Measurements from ENCODE around the gene ADGRD2. TPM values are rescaled to one million over a fixed set of nuclear protein-coding genes. Genes with fewer than 3 reads are reported as not detected.

Gene ADGRD2
- total RNA-seq, 1 experiment from 2014 or later: not detected

DNA sequence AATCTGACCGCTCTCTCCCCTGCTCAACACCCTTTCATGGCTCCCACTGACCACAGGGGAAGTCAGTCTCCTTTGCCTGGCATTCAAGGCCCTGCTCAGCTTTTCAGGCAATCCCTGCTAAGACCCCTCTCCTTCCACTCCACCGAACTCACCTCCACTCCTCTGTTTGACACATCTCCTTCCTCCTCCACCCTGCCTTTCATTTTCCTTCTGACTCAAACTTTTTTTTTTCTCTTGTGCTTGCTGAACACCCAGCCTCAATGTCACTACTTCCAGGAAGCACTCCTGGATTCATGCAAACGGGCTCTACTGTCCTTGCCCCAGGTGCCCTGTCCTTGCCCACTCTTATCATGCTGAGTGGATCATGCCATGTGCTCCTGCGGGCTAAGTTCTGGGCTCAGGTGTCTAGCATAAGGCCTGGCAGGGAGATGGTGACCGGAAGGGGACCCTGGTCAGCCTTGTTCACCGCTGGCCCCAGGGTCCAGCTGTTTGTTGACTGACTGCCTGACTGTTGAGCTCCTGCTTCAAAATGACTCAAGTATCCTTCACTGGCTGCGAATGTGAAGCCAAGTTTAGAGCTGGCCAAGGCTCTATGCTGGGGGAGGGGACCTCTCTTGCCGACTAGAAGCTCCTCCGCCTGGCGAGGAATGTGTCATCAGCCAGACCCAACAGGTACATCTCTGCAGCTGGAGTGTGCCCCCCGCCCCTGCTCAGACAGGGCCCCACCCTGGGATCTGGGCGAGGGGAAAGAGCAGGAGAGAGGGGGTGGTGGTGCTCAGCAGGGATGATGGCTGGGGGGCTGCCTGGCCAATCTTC lies 50.8 kb downstream of the ADGRD2 start:
- no peak for DNase-seq
- Mint-ChIP-seq H3K4me1 (ENCODE audit: low read depth, unreplicated experiment) (peaks cover 8% of the 10 kb centered on the region), H3K36me3 (ENCODE audit: insufficient read depth, unreplicated experiment) (no peaks in the 10 kb centered on the region), H3K27ac (ENCODE audit: unreplicated experiment) (no peak overlapping the region), H3K9me3 (ENCODE audit: unreplicated experiment) (no peaks in the 10 kb centered on the region), H3K4me3 (ENCODE audit: unreplicated experiment) (no peak overlapping the region), H3K27me3 (ENCODE audit: insufficient read depth, unreplicated experiment) (peaks cover 11% of the 10 kb centered on the region)
- BruUV-seq (replicated peaks): no TSS peak
- Histone ChIP-seq H3K9me3 (no peaks in the 10 kb centered on the region), H3K4me3 (ENCODE audit: low read depth, low read length) (no peak overlapping the region), H3K36me3 (ENCODE audit: control insufficient read depth, insufficient read depth, low read length) (no peaks in the 10 kb centered on the region), H3K27me3 (replicated peaks; ENCODE audit: control insufficient read depth, insufficient read depth, low read length) (no peaks in the 10 kb centered on the region; the same call in 1 of the 2 replicates), H3K4me1 (no peaks in the 10 kb centered on the region)
- CTCF ChIA-PET: no interaction called here
- TF ChIP-seq, protein P1, sequence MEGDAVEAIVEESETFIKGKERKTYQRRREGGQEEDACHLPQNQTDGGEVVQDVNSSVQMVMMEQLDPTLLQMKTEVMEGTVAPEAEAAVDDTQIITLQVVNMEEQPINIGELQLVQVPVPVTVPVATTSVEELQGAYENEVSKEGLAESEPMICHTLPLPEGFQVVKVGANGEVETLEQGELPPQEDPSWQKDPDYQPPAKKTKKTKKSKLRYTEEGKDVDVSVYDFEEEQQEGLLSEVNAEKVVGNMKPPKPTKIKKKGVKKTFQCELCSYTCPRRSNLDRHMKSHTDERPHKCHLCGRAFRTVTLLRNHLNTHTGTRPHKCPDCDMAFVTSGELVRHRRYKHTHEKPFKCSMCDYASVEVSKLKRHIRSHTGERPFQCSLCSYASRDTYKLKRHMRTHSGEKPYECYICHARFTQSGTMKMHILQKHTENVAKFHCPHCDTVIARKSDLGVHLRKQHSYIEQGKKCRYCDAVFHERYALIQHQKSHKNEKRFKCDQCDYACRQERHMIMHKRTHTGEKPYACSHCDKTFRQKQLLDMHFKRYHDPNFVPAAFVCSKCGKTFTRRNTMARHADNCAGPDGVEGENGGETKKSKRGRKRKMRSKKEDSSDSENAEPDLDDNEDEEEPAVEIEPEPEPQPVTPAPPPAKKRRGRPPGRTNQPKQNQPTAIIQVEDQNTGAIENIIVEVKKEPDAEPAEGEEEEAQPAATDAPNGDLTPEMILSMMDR (IDR thresholded peaks at IDR 0.05; ENCODE audit: insufficient read depth in 1 of 2, low read depth in 1 of 2, low read length in 1 of 2, severe bottlenecking in 1 of 2, unreplicated experiment in 1 of 2): no peak
- intact Hi-C loops (cut with micrococcal nuclease; ENCODE audit: unreplicated experiment): no loop called here
- POLR2A ChIA-PET: no interaction called here

DNA sequence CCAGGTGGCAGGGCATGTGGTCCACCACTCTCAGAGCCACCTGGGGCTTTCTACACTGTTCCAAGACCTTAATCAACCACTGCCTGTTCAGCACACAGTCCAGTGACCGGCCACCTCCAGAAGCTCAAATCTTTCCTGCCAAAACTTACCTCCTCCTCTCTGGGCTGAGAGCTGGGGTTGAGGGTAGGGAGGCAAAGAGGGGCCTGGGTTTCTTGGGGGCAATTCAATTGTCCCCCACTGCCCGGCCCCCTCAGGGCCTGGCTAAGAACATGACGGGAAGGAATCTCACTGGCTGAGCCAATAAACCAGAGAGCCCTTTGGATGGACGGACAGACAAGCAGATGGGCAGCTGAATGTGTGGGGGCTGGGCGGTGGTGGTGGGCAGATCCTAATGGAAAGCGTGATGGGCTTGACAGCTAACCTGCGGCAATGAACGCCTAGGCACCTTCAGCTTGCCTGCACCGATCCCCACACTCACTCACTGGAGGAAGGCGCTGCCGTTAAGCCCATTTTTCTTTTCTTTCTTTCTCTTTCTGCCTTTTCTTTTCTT lies 51.6 kb downstream of the ADGRD2 start:
- Histone ChIP-seq H3K4me3 (ENCODE audit: low read depth, low read length) (no peak overlapping the region), H3K36me3 (ENCODE audit: control insufficient read depth, insufficient read depth, low read length) (no peaks in the 10 kb centered on the region), H3K4me1 (no peaks in the 10 kb centered on the region), H3K9me3 (no peaks in the 10 kb centered on the region), H3K27me3 (replicated peaks; ENCODE audit: control insufficient read depth, insufficient read depth, low read length) (no peaks in the 10 kb centered on the region; the same call in 1 of the 2 replicates)
- ChIA-PET CTCF (interaction anchor here (0.9 kb wide), 1 partner anchor 35 kb away, joined by 3 read pairs; no protein-coding TSS in a partner anchor), POLR2A (no interaction called here)
- H3K9me3 Mint-ChIP-seq (ENCODE audit: unreplicated experiment): no peaks in the 10 kb centered on the region
- H3K27ac Mint-ChIP-seq (ENCODE audit: unreplicated experiment): no peak overlapping the region
- TF ChIP-seq, protein P1 (IDR thresholded peaks at IDR 0.05; ENCODE audit: insufficient read depth in 1 of 2, low read depth in 1 of 2, low read length in 1 of 2, severe bottlenecking in 1 of 2, unreplicated experiment in 1 of 2): no peak
- H3K36me3 Mint-ChIP-seq (ENCODE audit: insufficient read depth, unreplicated experiment): peaks cover 4% of the 10 kb centered on the region
- peaks cover 8% of the 10 kb centered on the region for H3K4me1 Mint-ChIP-seq (ENCODE audit: low read depth, unreplicated experiment)
- no TSS peak for BruUV-seq (replicated peaks)
- intact Hi-C loops (cut with micrococcal nuclease; ENCODE audit: unreplicated experiment): no loop called here
- H3K4me3 Mint-ChIP-seq (ENCODE audit: unreplicated experiment): no peak overlapping the region
- DNase-seq: no peak
- peaks cover 11% of the 10 kb centered on the region for H3K27me3 Mint-ChIP-seq (ENCODE audit: insufficient read depth, unreplicated experiment)

DNA sequence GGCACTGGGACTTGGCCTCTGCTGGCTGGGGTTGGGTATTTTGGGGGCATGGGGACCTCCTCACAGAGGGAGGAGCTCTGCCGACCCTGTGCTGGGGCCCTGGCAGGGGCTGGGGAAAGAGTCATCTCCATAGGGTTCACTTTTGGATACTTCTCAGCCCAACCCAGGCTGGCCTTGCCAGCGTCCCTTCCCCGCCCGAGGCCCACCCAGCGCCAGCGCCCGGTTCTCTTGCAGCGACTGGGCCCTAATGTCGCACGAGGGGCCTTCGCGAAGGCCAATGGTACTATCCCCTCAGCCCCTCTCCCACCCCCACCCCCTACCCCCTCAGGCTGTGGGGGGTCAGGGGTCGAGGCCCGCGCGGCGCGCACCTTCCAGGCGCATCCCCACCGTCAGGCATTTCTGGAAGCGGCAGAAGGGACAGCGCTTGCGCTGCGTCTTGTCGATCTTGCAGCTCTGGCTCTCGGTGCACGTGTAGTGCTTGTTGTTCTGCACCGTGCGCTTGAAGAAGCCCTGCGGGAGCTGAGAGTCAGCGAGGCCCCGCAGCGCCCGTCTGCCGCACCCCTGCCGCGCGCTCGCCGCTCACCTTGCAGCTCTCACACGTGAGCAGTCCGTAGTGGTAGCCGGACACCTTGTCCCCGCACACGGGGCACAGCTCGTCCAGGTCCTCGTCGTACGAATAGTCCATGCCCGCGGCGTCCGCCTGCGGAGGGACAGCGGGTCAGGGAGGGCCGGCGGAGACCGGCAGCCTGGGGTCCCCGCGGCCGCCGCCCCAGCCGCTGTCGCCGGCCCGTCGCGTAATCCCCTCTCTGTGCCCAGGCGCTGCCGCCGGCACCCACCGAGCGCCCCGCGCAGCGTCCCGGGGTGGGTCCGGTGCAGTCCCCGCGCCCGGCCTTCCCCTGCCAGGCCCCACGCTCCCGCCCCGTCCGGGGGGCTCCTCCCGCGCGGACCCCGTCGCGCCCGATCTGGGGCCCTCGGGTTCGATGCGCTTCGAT lies 52.8 kb downstream of the ADGRD2 start:
- Mint-ChIP-seq H3K27ac (ENCODE audit: unreplicated experiment) (no peak overlapping the region), H3K4me1 (ENCODE audit: low read depth, unreplicated experiment) (peaks cover 8% of the 10 kb centered on the region), H3K9me3 (ENCODE audit: unreplicated experiment) (no peaks in the 10 kb centered on the region), H3K27me3 (ENCODE audit: insufficient read depth, unreplicated experiment) (peaks cover 11% of the 10 kb centered on the region), H3K36me3 (ENCODE audit: insufficient read depth, unreplicated experiment) (peaks cover 4% of the 10 kb centered on the region), H3K4me3 (ENCODE audit: unreplicated experiment) (no peak overlapping the region)
- no peak for DNase-seq
- Histone ChIP-seq H3K9me3 (no peaks in the 10 kb centered on the region), H3K27me3 (replicated peaks; ENCODE audit: control insufficient read depth, insufficient read depth, low read length) (no peaks in the 10 kb centered on the region; the same call in 1 of the 2 replicates), H3K4me3 (ENCODE audit: low read depth, low read length) (no peak overlapping the region), H3K36me3 (ENCODE audit: control insufficient read depth, insufficient read depth, low read length) (no peaks in the 10 kb centered on the region), H3K4me1 (no peaks in the 10 kb centered on the region)
- intact Hi-C loops (cut with micrococcal nuclease; ENCODE audit: unreplicated experiment): no loop called here
- ChIA-PET POLR2A (no interaction called here), CTCF (no interaction called here)
- no TSS peak for BruUV-seq (replicated peaks)
- TF ChIP-seq, protein P1 (IDR thresholded peaks at IDR 0.05; ENCODE audit: insufficient read depth in 1 of 2, low read depth in 1 of 2, low read length in 1 of 2, severe bottlenecking in 1 of 2, unreplicated experiment in 1 of 2): no peak
